SK-N-SH treated with all-trans-retinoic acid at 6 μM for 48 hours (cell line): ENCODE results near the gene ADAMTS17.

ENCODE experiments used
- ATAC-seq: fragments of 200-7000 bp; cut with Tn5 transposase; 3 replicates; pipeline ENCODE4 v1.9.1; 2020; ENCODE audit warnings: mild to moderate bottlenecking, moderate library complexity
- ARNTL ChIP-seq: fragments of 450-650 bp; formaldehyde crosslinking; IDR thresholded peaks from 2 replicates; pipeline ENCODE4 v1.5.0; 2020; ENCODE audit warnings: low read depth, mild to moderate bottlenecking, moderate library complexity, borderline replicate concordance
- BACH2 ChIP-seq: fragments of 250-450 bp; sonication (Bioruptor Pico); IDR thresholded peaks from 2 replicates; pipeline ENCODE4 v1.9.0; 2021; ENCODE audit warnings: mild to moderate bottlenecking, borderline replicate concordance
- CSDC2 ChIP-seq: fragments of 250-450 bp; sonication (Bioruptor Pico); IDR thresholded peaks from 2 replicates; pipeline ENCODE4 v1.5.0; 2020; ENCODE audit warnings: mild to moderate bottlenecking, moderate library complexity
- ESRRG ChIP-seq: fragments of 250-450 bp; sonication (Bioruptor Pico); IDR thresholded peaks from 2 replicates; pipeline ENCODE4 v1.6.1; 2021; ENCODE audit warnings: mild to moderate bottlenecking
- GLIS3 ChIP-seq: fragments of 250-450 bp; sonication (Bioruptor Pico); IDR thresholded peaks from 2 replicates; pipeline ENCODE4 v1.5.0; 2020; ENCODE audit warnings: mild to moderate bottlenecking, moderate library complexity
- ISL1 ChIP-seq: fragments of 250-450 bp; sonication (Bioruptor Pico); IDR thresholded peaks from 2 replicates; pipeline ENCODE4 v2.1.2; 2022; ENCODE audit warnings: mild to moderate bottlenecking, moderate library complexity
- POU6F1 ChIP-seq: fragments of 250-450 bp; sonication (Bioruptor Pico); IDR thresholded peaks from 2 replicates; pipeline ENCODE4 v1.8.0; 2021; ENCODE audit warnings: low read depth, mild to moderate bottlenecking, moderate library complexity, borderline replicate concordance
- RARB ChIP-seq: fragments of 250-450 bp; sonication (Bioruptor Pico); IDR thresholded peaks from 2 replicates; pipeline ENCODE4 v1.8.0; 2021; ENCODE audit warnings: mild to moderate bottlenecking, moderate library complexity
- SNAI2 ChIP-seq: fragments of 250-450 bp; sonication (Bioruptor Pico); IDR thresholded peaks from 2 replicates; pipeline ENCODE4 v1.5.0; 2020; ENCODE audit warnings: mild to moderate bottlenecking, moderate library complexity
- TCF4 ChIP-seq: fragments of 250-450 bp; sonication (Bioruptor Pico); IDR thresholded peaks from 2 replicates; pipeline ENCODE4 v1.8.0; 2021; ENCODE audit warnings: mild to moderate bottlenecking, moderate library complexity, borderline replicate concordance
- TOX ChIP-seq: fragments of 250-450 bp; sonication (Bioruptor Pico); IDR thresholded peaks from 2 replicates; pipeline ENCODE4 v1.8.0; 2021; ENCODE audit warnings: mild to moderate bottlenecking, moderate library complexity, borderline replicate concordance
- ZFP30 ChIP-seq: fragments of 450-650 bp; formaldehyde crosslinking; IDR thresholded peaks from 2 replicates; pipeline ENCODE4 v1.5.0; 2022; ENCODE audit warnings: mild to moderate bottlenecking, moderate library complexity
- ZNF565 ChIP-seq: fragments of 450-650 bp; formaldehyde crosslinking; conservative IDR thresholded peaks from 2 replicates; pipeline ENCODE4 v1.5.0; 2020; ENCODE audit warnings: low read depth, mild to moderate bottlenecking, moderate library complexity
- ZNF70 ChIP-seq: fragments of 450-650 bp; formaldehyde crosslinking; IDR thresholded peaks from 2 replicates; pipeline ENCODE4 v1.5.0; 2020; ENCODE audit warnings: mild to moderate bottlenecking, moderate library complexity
- ZNF8 ChIP-seq: fragments of 450-650 bp; formaldehyde crosslinking; IDR thresholded peaks from 2 replicates; pipeline ENCODE4 v1.5.0; 2020; ENCODE audit warnings: mild to moderate bottlenecking, moderate library complexity
- TF ChIP-seq, protein P1 (sequence below): fragments of 250-450 bp; sonication (Bioruptor Pico); IDR thresholded peaks from 2 replicates; pipeline ENCODE4 v1.5.0; 2020; ENCODE audit warnings: mild to moderate bottlenecking, moderate library complexity
- TF ChIP-seq, protein P2 (sequence below): fragments of 250-450 bp; sonication (Bioruptor Pico); IDR thresholded peaks from 2 replicates; pipeline ENCODE4 v1.8.0; 2020; ENCODE audit warnings: mild to moderate bottlenecking, moderate library complexity, borderline replicate concordance

Gene ADAMTS17

GRCh38 chr15:100020614-100021013 lies 321.2 kb downstream of the ADAMTS17 start:
- no peak for ATAC-seq
- TF ChIP-seq BACH2 (no peak), GLIS3 (CRISPR knock-in tag) (no peak), SNAI2 (no peak), POU6F1 (CRISPR knock-in tag) (no peak), ARNTL (CRISPR knock-in tag) (no peak), TCF4 (no peak), ZNF565 (CRISPR knock-in tag) (no peak), ZNF8 (CRISPR knock-in tag) (no peak), ZNF70 (CRISPR knock-in tag) (no peak), TOX (CRISPR knock-in tag) (no peak)
- TF ChIP-seq, protein P1, sequence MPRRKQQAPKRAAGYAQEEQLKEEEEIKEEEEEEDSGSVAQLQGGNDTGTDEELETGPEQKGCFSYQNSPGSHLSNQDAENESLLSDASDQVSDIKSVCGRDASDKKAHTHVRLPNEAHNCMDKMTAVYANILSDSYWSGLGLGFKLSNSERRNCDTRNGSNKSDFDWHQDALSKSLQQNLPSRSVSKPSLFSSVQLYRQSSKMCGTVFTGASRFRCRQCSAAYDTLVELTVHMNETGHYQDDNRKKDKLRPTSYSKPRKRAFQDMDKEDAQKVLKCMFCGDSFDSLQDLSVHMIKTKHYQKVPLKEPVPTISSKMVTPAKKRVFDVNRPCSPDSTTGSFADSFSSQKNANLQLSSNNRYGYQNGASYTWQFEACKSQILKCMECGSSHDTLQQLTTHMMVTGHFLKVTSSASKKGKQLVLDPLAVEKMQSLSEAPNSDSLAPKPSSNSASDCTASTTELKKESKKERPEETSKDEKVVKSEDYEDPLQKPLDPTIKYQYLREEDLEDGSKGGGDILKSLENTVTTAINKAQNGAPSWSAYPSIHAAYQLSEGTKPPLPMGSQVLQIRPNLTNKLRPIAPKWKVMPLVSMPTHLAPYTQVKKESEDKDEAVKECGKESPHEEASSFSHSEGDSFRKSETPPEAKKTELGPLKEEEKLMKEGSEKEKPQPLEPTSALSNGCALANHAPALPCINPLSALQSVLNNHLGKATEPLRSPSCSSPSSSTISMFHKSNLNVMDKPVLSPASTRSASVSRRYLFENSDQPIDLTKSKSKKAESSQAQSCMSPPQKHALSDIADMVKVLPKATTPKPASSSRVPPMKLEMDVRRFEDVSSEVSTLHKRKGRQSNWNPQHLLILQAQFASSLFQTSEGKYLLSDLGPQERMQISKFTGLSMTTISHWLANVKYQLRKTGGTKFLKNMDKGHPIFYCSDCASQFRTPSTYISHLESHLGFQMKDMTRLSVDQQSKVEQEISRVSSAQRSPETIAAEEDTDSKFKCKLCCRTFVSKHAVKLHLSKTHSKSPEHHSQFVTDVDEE (CRISPR knock-in tag): no peak
- TF ChIP-seq, protein P2, sequence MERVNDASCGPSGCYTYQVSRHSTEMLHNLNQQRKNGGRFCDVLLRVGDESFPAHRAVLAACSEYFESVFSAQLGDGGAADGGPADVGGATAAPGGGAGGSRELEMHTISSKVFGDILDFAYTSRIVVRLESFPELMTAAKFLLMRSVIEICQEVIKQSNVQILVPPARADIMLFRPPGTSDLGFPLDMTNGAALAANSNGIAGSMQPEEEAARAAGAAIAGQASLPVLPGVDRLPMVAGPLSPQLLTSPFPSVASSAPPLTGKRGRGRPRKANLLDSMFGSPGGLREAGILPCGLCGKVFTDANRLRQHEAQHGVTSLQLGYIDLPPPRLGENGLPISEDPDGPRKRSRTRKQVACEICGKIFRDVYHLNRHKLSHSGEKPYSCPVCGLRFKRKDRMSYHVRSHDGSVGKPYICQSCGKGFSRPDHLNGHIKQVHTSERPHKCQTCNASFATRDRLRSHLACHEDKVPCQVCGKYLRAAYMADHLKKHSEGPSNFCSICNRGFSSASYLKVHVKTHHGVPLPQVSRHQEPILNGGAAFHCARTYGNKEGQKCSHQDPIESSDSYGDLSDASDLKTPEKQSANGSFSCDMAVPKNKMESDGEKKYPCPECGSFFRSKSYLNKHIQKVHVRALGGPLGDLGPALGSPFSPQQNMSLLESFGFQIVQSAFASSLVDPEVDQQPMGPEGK (CRISPR knock-in tag): no peak
- TF ChIP-seq, all 23 proteins: peak for 0

- TF ChIP-seq ISL1 (CRISPR knock-in tag) (no peak), ESRRG (CRISPR knock-in tag) (no peak), RARB (CRISPR knock-in tag) (no peak), ZNF565 (CRISPR knock-in tag) (no peak), GLIS3 (CRISPR knock-in tag) (no peak)
- TF ChIP-seq, protein P2 (CRISPR knock-in tag): no peak
- ATAC-seq: no peak
These were observed 321.6 kb downstream of the ADAMTS17 start for GRCh38 chr15:100020189-100020588.

DNA sequence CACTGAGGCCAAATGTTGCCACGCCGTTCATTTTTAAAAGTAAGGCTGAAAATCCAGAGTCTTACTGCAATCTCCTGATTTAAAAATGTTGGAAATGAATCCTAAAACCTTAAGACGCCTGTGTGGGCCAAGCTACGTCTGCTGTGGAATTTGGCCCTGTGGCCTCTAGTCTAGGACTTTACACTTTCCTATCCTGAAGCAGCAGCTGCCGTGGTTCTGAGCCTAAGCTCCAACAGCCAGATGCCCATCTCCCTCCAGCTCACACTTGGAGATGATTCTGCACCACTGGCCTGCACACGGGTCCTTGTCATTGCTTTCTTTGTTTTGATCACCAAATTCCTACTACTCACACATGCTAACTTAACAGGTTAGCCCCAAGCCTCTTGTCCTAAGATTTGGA lies 322.2 kb downstream of the ADAMTS17 start:
- TF ChIP-seq SNAI2: no peak
- no peak for ATAC-seq

- no peak for ATAC-seq
- TF ChIP-seq TCF4 (no peak), CSDC2 (CRISPR knock-in tag) (no peak), TOX (CRISPR knock-in tag) (no peak), ZNF70 (CRISPR knock-in tag) (no peak), ZFP30 (CRISPR knock-in tag) (no peak), ZNF8 (CRISPR knock-in tag) (no peak), ISL1 (CRISPR knock-in tag) (no peak), ZNF565 (CRISPR knock-in tag) (no peak), BACH2 (no peak), SNAI2 (no peak)
- TF ChIP-seq, protein P2 (CRISPR knock-in tag): no peak
These were observed 323.6 kb downstream of the ADAMTS17 start for GRCh38 chr15:100018191-100018590.
